ENCODE measurements around the gene VILL. TPM values are rescaled to one million over a fixed set of nuclear protein-coding genes. Genes with fewer than 3 reads are reported as not detected.
A peak's percentile ranks its signal among the peaks of the same experiment; 100 is the strongest.

The VILL gene
- 5.5 and 7.9 TPM in 2 replicates for total RNA-seq
- polyA plus RNA-seq (2012): 4.0 TPM

DNA sequence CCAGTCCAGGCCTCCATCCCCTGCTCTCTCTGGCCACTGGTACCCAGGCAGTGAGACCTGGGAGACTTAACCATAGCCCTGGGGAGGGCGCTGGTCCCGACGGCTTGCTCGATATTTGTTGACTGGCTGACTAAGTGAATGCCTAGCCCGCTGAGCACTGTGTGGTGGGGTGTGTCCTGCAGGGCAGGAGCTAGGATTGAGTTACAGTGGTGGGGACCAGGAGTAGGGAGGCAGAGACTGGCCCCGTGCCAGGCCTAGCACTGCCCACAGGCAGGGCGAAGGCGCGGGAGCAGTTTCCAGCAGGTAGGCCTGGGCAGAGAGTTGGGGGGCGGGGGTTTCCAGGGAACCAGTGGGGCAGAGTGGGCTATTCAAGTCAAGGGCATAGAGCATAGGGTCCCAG is at the start of gene VILL:
Gene VILL, plus strand, starts transcription at position 260 of the 400 bp plus-strand sequence. CDS start 2,887 bp downstream, outside the sequence.
- no peak for DNase-seq (ENCODE audit: low read depth)

DNA sequence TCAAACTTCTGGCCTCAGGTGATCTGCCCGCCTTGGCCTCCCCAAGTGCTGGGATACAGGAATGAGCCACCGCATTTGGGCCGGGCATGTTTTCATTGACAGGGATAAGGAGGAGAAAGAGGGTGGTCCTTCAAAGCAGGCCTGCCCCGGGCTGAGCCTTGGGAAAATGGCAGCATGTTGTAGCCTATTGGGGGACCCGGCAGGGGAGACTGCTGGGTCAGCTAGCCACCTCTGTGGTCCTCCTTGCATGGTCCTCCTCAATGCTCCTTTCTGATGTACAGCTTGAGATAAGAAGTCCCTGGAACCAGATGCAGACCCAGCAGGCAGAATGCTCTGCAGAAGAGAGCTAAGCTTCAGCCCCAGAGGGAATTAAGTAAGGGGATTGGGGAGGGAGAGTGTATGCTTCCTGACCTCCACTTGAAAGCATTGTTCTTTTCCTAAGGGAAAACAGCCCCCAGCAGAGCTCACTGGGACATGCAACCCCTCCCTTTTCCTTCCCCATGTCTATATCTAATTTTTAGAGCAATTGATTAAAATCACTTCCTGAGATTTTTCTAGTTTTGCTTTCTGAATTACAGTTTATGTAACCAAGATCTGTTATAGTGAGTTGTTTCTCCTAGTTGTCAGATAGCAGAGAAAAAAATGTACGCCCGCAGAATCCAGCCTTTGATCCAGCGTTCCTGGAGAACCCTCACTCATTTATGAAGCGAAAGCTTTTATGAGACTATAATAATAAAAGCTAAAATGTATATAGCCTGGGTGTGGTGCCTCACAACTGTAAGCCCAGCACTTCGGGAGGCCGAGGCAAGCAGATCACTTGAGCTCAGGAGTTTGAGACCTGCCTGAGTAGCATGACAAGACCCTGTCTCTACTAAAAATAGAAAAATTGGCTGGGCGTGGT is 48.7 kb upstream of the VILL start:
- DNase-seq (ENCODE audit: low read depth): no peak

DNA sequence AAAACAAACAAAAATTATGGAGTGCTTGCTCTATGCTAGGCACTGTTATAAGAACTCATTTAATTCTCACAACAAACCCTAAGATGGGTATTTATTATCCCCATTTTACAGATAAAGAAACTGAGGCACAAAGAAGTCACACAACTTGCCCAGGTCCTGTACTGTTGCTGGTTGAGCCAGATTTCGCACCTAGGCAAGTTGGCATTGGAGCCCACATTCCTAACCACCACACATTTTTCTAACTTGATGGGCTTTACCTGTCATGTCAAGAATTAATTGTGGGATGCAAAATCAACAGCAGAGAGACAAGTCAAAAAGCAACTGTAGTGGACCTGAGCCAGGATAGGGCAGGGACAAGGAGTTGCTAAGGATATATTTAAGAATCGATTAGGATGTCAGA is 47.9 kb upstream of the VILL start:
- DNase-seq (ENCODE audit: low read depth): no peak

DNA sequence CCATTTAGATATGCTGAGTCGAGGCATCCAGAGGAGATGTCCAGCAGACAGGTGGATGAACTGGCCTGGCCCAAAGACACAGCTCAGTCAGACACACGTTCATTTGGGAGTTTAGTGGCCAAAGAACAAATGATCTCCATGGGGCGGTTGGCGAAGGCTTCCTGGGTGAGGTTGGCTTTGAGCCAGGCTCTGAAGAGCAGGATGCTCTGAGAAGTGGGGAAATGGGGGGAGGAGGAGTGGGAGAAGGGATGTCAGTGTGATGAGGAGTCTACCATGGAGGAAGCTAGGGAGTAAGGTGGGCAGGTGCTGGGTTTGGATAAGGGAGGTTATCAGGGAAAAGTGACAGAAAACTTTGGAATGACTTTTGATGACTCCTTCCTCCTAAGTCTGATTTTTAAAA is 47.5 kb upstream of the VILL start:
- DNase-seq (ENCODE audit: low read depth): no peak

DNA sequence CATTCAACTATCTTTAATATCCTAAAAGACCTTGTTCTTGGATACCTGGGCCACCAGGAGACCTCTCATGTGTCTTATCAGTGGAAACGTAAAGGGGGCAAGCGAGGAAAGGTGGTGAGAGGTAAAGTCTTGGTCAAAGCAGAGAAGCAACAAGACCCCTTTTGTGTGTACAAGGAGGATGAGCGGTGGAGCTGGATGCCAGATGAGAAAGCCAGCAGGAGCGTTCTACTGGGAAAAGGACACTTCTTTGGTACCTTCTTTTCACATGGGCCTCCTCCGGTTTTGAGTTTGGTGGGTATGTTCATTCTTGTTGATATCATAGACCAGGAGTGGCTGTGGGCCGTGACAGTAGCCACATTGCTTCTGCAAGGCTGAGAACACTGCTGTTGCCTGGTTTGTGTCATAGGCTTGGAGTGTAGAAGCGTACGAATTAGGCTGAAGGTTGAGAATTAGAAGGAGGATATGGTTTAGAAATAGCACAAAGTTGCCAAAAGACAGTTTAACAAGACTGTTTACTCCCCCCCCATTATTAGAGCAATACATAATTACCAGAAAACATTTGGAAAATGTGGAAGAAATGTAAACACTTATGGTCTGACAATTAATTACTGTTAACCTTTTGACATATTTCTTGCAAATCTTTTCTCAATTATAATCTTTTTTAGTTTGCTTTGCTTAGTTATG is 46.8 kb upstream of the VILL start:
- DNase-seq (ENCODE audit: low read depth): no peak

DNA sequence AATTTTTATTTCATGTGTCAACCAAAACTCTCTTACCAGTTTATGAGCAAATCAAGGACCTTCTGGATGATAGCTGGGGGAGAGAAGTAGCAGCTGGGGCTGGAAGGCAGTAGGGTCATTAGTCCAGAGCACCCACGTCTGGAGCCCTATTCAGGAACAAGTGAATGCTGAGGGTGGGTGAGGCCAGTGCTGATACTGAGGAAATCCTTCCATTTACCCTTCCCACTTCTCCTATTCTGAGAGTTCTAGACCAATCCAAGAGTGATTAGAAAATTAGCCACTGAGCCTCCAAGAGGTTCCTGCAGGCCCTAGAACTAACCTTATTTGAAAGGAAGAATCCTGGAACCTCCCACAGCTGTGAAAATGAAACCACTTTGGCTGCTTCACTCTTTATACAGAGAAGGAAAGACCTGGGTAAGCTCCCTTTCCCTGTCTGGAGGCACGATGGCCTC is 46.2 kb upstream of the VILL start:
- no peak for DNase-seq (ENCODE audit: low read depth)

- DNase-seq (ENCODE audit: low read depth): no peak
Observed at GRCh38 chr3:37945156-37945806, 45.3 kb upstream of the VILL start.

DNA sequence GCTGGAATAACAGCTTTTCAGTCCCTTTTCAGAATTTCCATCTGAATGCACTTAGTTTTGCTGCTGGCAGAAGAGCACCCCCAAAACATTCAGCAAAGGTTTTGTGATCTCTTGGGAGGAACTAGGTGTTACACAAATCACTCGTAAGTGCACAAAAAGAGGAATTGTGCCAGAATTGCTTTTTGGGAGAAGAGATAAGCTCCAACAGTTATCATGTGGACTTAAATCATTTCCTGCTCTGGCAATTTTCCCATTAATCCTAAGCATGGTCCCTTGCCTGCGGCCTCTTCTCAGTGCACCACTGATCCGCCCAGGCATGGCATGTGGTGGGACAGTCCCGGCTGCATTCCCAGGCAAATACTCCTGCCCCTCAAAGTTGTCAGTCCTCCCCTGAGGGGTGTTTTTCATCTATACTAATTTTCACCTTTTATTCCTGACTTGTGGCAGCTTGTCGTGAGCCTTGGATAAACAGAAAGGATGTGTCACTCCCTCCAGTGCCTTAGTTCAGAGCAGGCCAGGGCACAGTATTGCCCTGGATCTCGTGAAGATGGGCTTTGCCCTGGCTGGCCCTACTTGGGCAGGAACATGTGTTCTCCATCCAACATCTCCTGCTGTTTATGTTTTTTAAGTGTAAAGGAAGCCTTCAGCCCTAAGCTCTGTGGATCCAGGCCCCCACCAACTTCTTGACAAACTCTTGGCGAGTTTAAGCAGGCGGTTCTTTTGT is 44.6 kb upstream of the VILL start:
- DNase-seq (ENCODE audit: low read depth): peak; percentile 71

GRCh38 chr3:37946531-37946889 is 44.1 kb upstream of the VILL start:
- DNase-seq (ENCODE audit: low read depth): no peak

DNA sequence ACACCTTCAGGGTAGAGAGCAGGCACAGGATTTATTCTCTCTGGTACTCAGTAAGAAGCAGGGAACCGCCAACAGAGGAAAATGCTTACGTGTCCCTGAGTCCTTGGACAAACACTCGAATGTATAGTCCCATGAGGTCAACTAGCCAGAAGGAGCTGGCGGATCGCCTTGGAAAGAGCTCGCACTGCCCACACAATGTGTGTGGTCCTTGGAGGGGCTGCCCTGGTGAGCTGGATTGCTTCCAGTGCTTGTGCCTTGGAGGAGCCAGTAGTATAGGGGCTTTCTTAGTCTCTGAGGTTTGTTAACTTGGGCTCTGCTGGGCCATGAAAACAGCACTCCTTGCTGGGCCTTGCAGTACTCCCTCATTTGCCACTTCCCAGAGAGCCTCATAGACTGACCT is 40.7 kb upstream of the VILL start:
- DNase-seq (ENCODE audit: low read depth): no peak

DNA sequence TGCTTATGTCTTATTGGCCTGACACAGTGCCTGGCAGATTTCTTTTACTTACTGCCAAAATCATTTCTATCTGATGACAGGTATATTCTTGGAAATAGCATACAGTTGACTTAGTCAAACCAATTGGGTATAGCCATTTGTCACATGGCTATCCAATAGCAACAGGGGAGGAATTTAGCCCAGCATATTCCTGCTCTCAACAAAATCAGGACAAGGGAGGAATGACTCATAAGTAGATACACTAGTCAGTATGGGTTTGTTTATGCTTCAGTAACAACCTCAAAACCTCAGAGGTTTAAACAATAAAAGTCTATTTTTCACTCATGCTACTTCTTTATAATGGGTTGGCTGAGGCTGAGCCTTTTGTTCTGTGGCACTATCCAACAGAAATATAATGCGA is 38.0 kb upstream of the VILL start:
- no peak for DNase-seq (ENCODE audit: low read depth)

- no peak for DNase-seq (ENCODE audit: low read depth)
Observed at GRCh38 chr3:37953226-37953625, 37.4 kb upstream of the VILL start.

GRCh38 chr3:37953707-37954394 is 36.7 kb upstream of the VILL start:
- DNase-seq (ENCODE audit: low read depth): no peak

GRCh38 chr3:37954881-37955280 is 35.7 kb upstream of the VILL start:
- DNase-seq (ENCODE audit: low read depth): no peak

- no peak for DNase-seq (ENCODE audit: low read depth)
Observed at GRCh38 chr3:37955918-37956707, 34.5 kb upstream of the VILL start.

DNA sequence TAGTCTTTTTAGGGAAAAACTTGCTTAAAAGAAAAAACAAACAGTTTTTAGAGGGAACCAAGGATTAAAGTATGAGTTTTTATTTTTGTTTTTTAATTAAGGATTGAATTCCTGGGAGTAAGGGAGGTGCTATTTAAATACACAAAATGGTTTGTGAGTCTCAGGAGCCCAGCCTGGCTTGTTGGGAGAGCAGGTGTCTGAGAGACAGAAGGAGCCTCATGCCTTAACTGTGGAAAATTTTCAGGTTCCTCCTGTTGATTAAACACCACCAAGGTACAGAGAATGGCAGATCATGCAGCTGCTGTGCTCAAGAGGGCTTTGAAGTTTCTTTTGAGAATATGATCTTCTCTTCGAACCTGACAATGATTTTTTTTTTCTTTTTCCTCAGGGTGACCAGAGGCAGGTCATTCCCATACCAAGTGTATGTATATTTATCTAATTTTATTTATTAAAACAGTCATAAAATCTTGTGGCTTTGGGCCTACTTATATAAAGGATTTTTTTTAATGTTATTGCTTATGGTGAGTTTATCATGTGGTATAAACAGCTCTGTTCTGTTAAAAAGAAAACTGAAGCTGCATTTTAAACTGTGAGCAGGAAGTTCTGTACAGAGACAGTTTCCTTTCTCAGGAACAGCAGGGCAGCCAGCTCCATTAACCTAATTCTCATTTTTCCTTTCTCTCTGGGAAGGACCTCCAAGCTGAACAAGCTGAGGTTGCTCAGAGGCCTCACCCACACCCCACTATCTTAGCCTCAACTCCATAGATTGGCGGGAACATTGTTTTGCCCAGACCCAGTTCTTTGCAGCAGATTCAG is 33.7 kb upstream of the VILL start:
- DNase-seq (ENCODE audit: low read depth): no peak

DNA sequence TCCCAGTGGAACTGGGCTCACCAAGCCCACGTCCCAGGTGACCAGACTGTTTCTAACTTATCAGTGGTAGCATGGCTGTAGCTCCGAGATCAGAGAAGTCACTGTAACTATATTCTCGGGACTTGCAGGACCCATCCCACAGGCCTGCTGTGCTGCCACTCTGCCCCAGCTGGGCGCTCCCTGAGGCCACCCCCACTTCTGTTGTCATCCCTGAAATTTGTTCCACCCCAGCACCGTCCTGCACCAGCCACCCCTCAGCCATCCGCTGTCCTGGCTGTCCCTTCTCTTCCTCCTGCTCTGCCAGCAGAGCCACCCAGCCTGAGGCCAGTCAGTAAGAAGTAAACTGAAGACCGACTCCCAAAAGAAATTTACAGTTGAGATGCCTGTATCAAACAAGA is 33.0 kb upstream of the VILL start:
- DNase-seq (ENCODE audit: low read depth): no peak

GRCh38 chr3:37961622-37962431 is 28.8 kb upstream of the VILL start:
- no peak for DNase-seq (ENCODE audit: low read depth)
